Esophagus mucosa (tissue), 1 donor: Measurements from ENCODE around the gene SAMD10. TPM values are rescaled to one million over a fixed set of nuclear protein-coding genes. Genes with fewer than 3 reads are reported as not detected.
A peak's percentile ranks its signal among the peaks of the same experiment; 100 is the strongest.

Experiments used
- ATAC-seq: fragments of 200-7000 bp; cut with Tn5 transposase; one replicate; pipeline ENCODE4 v1.9.1; 2020
- total RNA-seq: library from RNA; stranded (reverse); gene quantifications from one replicate; pipeline ENCODE4 v1.2.4, GENCODE V29; 2023
- donor health status: DM: yes; HTN: yes; CAD: no.

SAMD10 gene
- total RNA-seq, 1 donor from 2014 or later, result 5.7 TPM

- ATAC-seq, result peak; percentile 64
These were observed 23.4 kb downstream of the SAMD10 start, which contains the start of gene UCKL1 for GRCh38 chr20:63955827-63956663. Gene UCKL1, minus strand, starts transcription at chr20:63956416. Its CDS starts 44 bp downstream, at chr20:63956372.

- peak; percentile 3 for ATAC-seq
These were observed 24.1 kb downstream of the SAMD10 start for GRCh38 chr20:63955281-63955826.

- no peak for ATAC-seq
These were observed 25.5 kb downstream of the SAMD10 start for GRCh38 chr20:63953764-63954429.

GRCh38 chr20:63952769-63953168 is 26.7 kb downstream of the SAMD10 start:
- ATAC-seq, result no peak

- ATAC-seq, result no peak
These were observed 27.3 kb downstream of the SAMD10 start for GRCh38 chr20:63952210-63952535.

GRCh38 chr20:63951398-63952209 is 27.8 kb downstream of the SAMD10 start:
- peak; percentile 18 for ATAC-seq

GRCh38 chr20:63950701-63951397 is 28.6 kb downstream of the SAMD10 start:
- ATAC-seq, result no peak

- no peak for ATAC-seq
These were observed 31.6 kb downstream of the SAMD10 start for GRCh38 chr20:63947638-63948456.

- no peak for ATAC-seq
These were observed 32.3 kb downstream of the SAMD10 start for GRCh38 chr20:63946986-63947637.

- ATAC-seq, result no peak
These were observed 33.2 kb downstream of the SAMD10 start for GRCh38 chr20:63945921-63946920.

- no peak for ATAC-seq
These were observed 34.3 kb downstream of the SAMD10 start for GRCh38 chr20:63945031-63945658.

GRCh38 chr20:63944078-63944941 is 35.1 kb downstream of the SAMD10 start:
- no peak for ATAC-seq

- no peak for ATAC-seq
These were observed 35.7 kb downstream of the SAMD10 start for GRCh38 chr20:63943808-63944077.

GRCh38 chr20:63942969-63943807 is 36.3 kb downstream of the SAMD10 start:
- ATAC-seq, result peak; percentile 0

GRCh38 chr20:63942250-63942951 is 37.0 kb downstream of the SAMD10 start:
- peak; percentile 20 for ATAC-seq

- ATAC-seq, result peak; percentile 77
These were observed 38.0 kb downstream of the SAMD10 start for GRCh38 chr20:63941282-63942081.
